ENCODE data around the gene ZNF672. TPM values are rescaled to one million over a fixed set of nuclear protein-coding genes. Genes with fewer than 3 reads are reported as not detected.

Gene ZNF672
- total RNA-seq, 1 experiment from 2014 or later: 29.1 TPM

- POLR2A ChIA-PET: no interaction called here
- intact Hi-C loops (cut with micrococcal nuclease; ENCODE audit: unreplicated experiment): no loop called here
- Mint-ChIP-seq H3K4me3 (ENCODE audit: unreplicated experiment) (no peak overlapping the region), H3K9me3 (ENCODE audit: unreplicated experiment) (no peaks in the 10 kb centered on the region), H3K36me3 (ENCODE audit: insufficient read depth, unreplicated experiment) (peaks cover 59% of the 10 kb centered on the region), H3K27me3 (ENCODE audit: insufficient read depth, unreplicated experiment) (no peaks in the 10 kb centered on the region), H3K4me1 (ENCODE audit: low read depth, unreplicated experiment) (no peaks in the 10 kb centered on the region), H3K27ac (ENCODE audit: unreplicated experiment) (no peak overlapping the region)
- no peak for TF ChIP-seq CTCF (IDR thresholded peaks at IDR 0.05; ENCODE audit: insufficient read depth in 1 of 2, low read depth in 1 of 2, low read length in 1 of 2, severe bottlenecking in 1 of 2, unreplicated experiment in 1 of 2)
- Histone ChIP-seq H3K27me3 (replicated peaks; ENCODE audit: control insufficient read depth, insufficient read depth, low read length) (no peaks in the 10 kb centered on the region), H3K4me3 (ENCODE audit: low read depth, low read length) (no peak overlapping the region), H3K4me1 (no peaks in the 10 kb centered on the region), H3K9me3 (no peaks in the 10 kb centered on the region), H3K36me3 (ENCODE audit: control insufficient read depth, insufficient read depth, low read length) (peaks cover 1% of the 10 kb centered on the region; the same call in 1 of the 2 replicates)
- DNase-seq: no peak
- CTCF ChIA-PET: no interaction called here
- no TSS peak for BruUV-seq (replicated peaks)
Measured at GRCh38 chr1:248815407-248816034, 22.5 kb upstream of the ZNF672 start.

GRCh38 chr1:248816042-248816851 is 21.8 kb upstream of the ZNF672 start:
- Histone ChIP-seq H3K27me3 (replicated peaks; ENCODE audit: control insufficient read depth, insufficient read depth, low read length) (no peaks in the 10 kb centered on the region), H3K36me3 (ENCODE audit: control insufficient read depth, insufficient read depth, low read length) (peaks cover 1% of the 10 kb centered on the region; the same call in 1 of the 2 replicates), H3K9me3 (no peaks in the 10 kb centered on the region), H3K4me3 (ENCODE audit: low read depth, low read length) (no peak overlapping the region), H3K4me1 (no peaks in the 10 kb centered on the region)
- ChIA-PET CTCF (no interaction called here), POLR2A (no interaction called here)
- TF ChIP-seq CTCF (IDR thresholded peaks at IDR 0.05; ENCODE audit: insufficient read depth in 1 of 2, low read depth in 1 of 2, low read length in 1 of 2, severe bottlenecking in 1 of 2, unreplicated experiment in 1 of 2): no peak
- Mint-ChIP-seq H3K27ac (ENCODE audit: unreplicated experiment) (no peak overlapping the region), H3K36me3 (ENCODE audit: insufficient read depth, unreplicated experiment) (peaks cover 56% of the 10 kb centered on the region), H3K9me3 (ENCODE audit: unreplicated experiment) (no peaks in the 10 kb centered on the region), H3K4me1 (ENCODE audit: low read depth, unreplicated experiment) (no peaks in the 10 kb centered on the region), H3K27me3 (ENCODE audit: insufficient read depth, unreplicated experiment) (no peaks in the 10 kb centered on the region), H3K4me3 (ENCODE audit: unreplicated experiment) (no peak overlapping the region)
- DNase-seq: no peak
- intact Hi-C loops (cut with micrococcal nuclease; ENCODE audit: unreplicated experiment): no loop called here
- no TSS peak for BruUV-seq (replicated peaks)

- H3K36me3 ChIP-seq (ENCODE audit: control insufficient read depth, insufficient read depth, low read length): peaks cover 1% of the 10 kb centered on the region; the same call in 1 of the 2 replicates
- H3K27me3 ChIP-seq (replicated peaks; ENCODE audit: control insufficient read depth, insufficient read depth, low read length): no peaks in the 10 kb centered on the region
- H3K36me3 Mint-ChIP-seq (ENCODE audit: insufficient read depth, unreplicated experiment): peaks cover 53% of the 10 kb centered on the region
- no peak for TF ChIP-seq CTCF (IDR thresholded peaks at IDR 0.05; ENCODE audit: insufficient read depth in 1 of 2, low read depth in 1 of 2, low read length in 1 of 2, severe bottlenecking in 1 of 2, unreplicated experiment in 1 of 2)
- no peak for DNase-seq
- no peaks in the 10 kb centered on the region for H3K4me1 ChIP-seq
- no peak overlapping the region for H3K27ac Mint-ChIP-seq (ENCODE audit: unreplicated experiment)
- H3K9me3 Mint-ChIP-seq (ENCODE audit: unreplicated experiment): no peaks in the 10 kb centered on the region
- BruUV-seq (replicated peaks): no TSS peak
- H3K4me3 Mint-ChIP-seq (ENCODE audit: unreplicated experiment): no peak overlapping the region
- no peaks in the 10 kb centered on the region for H3K4me1 Mint-ChIP-seq (ENCODE audit: low read depth, unreplicated experiment)
- H3K9me3 ChIP-seq: no peaks in the 10 kb centered on the region
- H3K4me3 ChIP-seq (ENCODE audit: low read depth, low read length): no peak overlapping the region
- no peaks in the 10 kb centered on the region for H3K27me3 Mint-ChIP-seq (ENCODE audit: insufficient read depth, unreplicated experiment)
- POLR2A ChIA-PET: no interaction called here
- CTCF ChIA-PET: no interaction called here
- intact Hi-C loops (cut with micrococcal nuclease; ENCODE audit: unreplicated experiment): no loop called here
Measured at GRCh38 chr1:248817065-248817464, 21.0 kb upstream of the ZNF672 start.

All from Caco-2 (cell line).